SK-N-SH (cell line): ENCODE results near the gene HOMER3. TPM values are rescaled to one million over a fixed set of nuclear protein-coding genes. Genes with fewer than 3 reads are reported as not detected.

Experiments
- CTCF ChIA-PET: fragments of 300-600, 350-600 bp; formaldehyde crosslinking; extraction: SDS; loops from one replicate; lab custom pipeline; 2021; lab: Yijun Ruan, JAX
- POLR2A ChIA-PET: fragments of 350-600 bp; sonication (Branson Sonifier 250); formaldehyde crosslinking; extraction: SDS; loops from one replicate; lab custom pipeline; 2020; ENCODE audit warnings: antibody characterized with exemption, inconsistent platforms; lab: Yijun Ruan, JAX
- DNase-seq: peaks from one replicate; pipeline ENCODE4 v3.0.0; 2012
- H2AFZ ChIP-seq: fragments of 200-600 bp; sonication (generic); 2 replicates; pipeline ENCODE4 v1.8.1; 2016; ENCODE audit warnings: antibody characterized with exemption, mild to moderate bottlenecking, low read depth
- H3F3A ChIP-seq: fragments of 200-600 bp; sonication (generic); replicated peaks from 2 replicates; pipeline ENCODE3; 2016; ENCODE audit warnings: antibody characterized with exemption, mild to moderate bottlenecking; ENCODE audit not compliant: insufficient read depth
- H3K27ac ChIP-seq, 2 experiments: fragments of 200-500 bp in 1 of 2; fragments of 200-600 bp in 1 of 2; sonication (Bioruptor generic) in 1 of 2; sonication (generic), shearing (Covaris generic) in 1 of 2; 2 replicates each; pipeline versions ENCODE4 v1.5.1 to v1.6.1; 2014 to 2016; ENCODE audit warnings: low read depth in 2 of 2, inconsistent platforms in 1 of 2, low read length in 1 of 2, mild to moderate bottlenecking in 1 of 2, mixed read lengths in 1 of 2
- H3K27me3 ChIP-seq: fragments of 200-600 bp; sonication (generic), shearing (Covaris generic); 2 replicates; pipeline ENCODE4 v1.6.1; 2016; ENCODE audit warnings: mixed run types; ENCODE audit not compliant: insufficient read depth
- H3K36me3 ChIP-seq, 2 experiments: fragments of 200-500 bp in 1 of 2; fragments of 200-600 bp in 1 of 2; sonication (Bioruptor generic) in 1 of 2; sonication (generic) in 1 of 2; replicated peaks in 1 of 2; 2 replicates each; pipeline versions ENCODE3 to v1.5.1; 2014 to 2016; ENCODE audit warnings: low read length in 1 of 2, mild to moderate bottlenecking in 1 of 2; ENCODE audit not compliant: insufficient read depth in 2 of 2, control insufficient read depth in 1 of 2
- H3K4me1 ChIP-seq, 2 experiments: fragments of 200-500 bp in 1 of 2; fragments of 200-600 bp in 1 of 2; sonication (Bioruptor generic) in 1 of 2; sonication (generic), shearing (Covaris generic) in 1 of 2; 2 replicates each; pipeline versions ENCODE4 v1.5.1 to v1.6.1; 2014 to 2016; ENCODE audit warnings: low read depth in 1 of 2, low read length in 1 of 2, mixed run types in 1 of 2; ENCODE audit not compliant: insufficient read depth in 2 of 2, control insufficient read depth in 1 of 2
- H3K4me2 ChIP-seq: fragments of 200-600 bp; sonication (generic), shearing (Covaris generic); 2 replicates; pipeline ENCODE4 v1.6.1; 2017; ENCODE audit warnings: mixed run types
- H3K4me3 ChIP-seq, 2 experiments: fragments of 200-500 bp in 1 of 2; fragments of 200-600 bp in 1 of 2; sonication (Bioruptor generic) in 1 of 2; sonication (generic), shearing (Covaris generic) in 1 of 2; 2 replicates each; pipeline versions ENCODE4 v1.5.1 to v1.8.1; 2014 to 2016; ENCODE audit warnings: low read depth in 2 of 2, inconsistent platforms in 1 of 2, low read length in 1 of 2, mild to moderate bottlenecking in 1 of 2, mixed read lengths in 1 of 2, moderate library complexity in 1 of 2
- H3K79me2 ChIP-seq: fragments of 200-600 bp; sonication (generic); 2 replicates; pipeline ENCODE4 v1.8.1; 2017; ENCODE audit warnings: mild to moderate bottlenecking; ENCODE audit not compliant: insufficient read depth
- H3K9ac ChIP-seq: fragments of 200-600 bp; sonication (generic); 2 replicates; pipeline ENCODE4 v1.6.1; 2017; ENCODE audit warnings: mixed run types
- H3K9me2 ChIP-seq: fragments of 200-600 bp; sonication (generic); 2 replicates; pipeline ENCODE4 v1.6.1; 2017; ENCODE audit warnings: mixed run types
- H3K9me3 ChIP-seq: fragments of 200-600 bp; sonication (generic); 2 replicates; pipeline ENCODE4 v1.6.1; 2017; ENCODE audit warnings: mixed run types, mild to moderate bottlenecking, moderate library complexity
- H4K20me1 ChIP-seq: fragments of 200-600 bp; sonication (generic); 2 replicates; pipeline ENCODE4 v1.6.1; 2017; ENCODE audit warnings: mild to moderate bottlenecking, mixed run types; ENCODE audit not compliant: insufficient read depth
- CHD2 ChIP-seq: fragments of 150-350 bp; IDR thresholded peaks from 2 replicates; pipeline ENCODE4 v1.6.1; 2018; ENCODE audit warnings: low read length; ENCODE audit not compliant: partially characterized antibody
- EZH2phosphoT487 ChIP-seq: fragments of 200-600 bp; sonication (generic); IDR thresholded peaks from 2 replicates; pipeline ENCODE4 v1.6.1; 2017; ENCODE audit warnings: low read depth, mixed run types, mild to moderate bottlenecking, antibody characterized with exemption, moderate library complexity, borderline replicate concordance
- FOXJ3 ChIP-seq: sonication (generic); formaldehyde crosslinking; IDR thresholded peaks from 2 replicates; pipeline ENCODE4 v1.5.1; 2020; ENCODE audit warnings: mild to moderate bottlenecking, missing genetic modification reagents
- JUND ChIP-seq: IDR thresholded peaks from 2 replicates; pipeline ENCODE4 v1.4.0; 2012
- NFIC ChIP-seq: IDR thresholded peaks from 2 replicates; pipeline ENCODE4 v1.4.0; 2012; ENCODE audit warnings: borderline replicate concordance
- POLR2AphosphoS5 ChIP-seq: IDR thresholded peaks from 2 replicates; pipeline ENCODE4 v1.6.1; 2012; ENCODE audit warnings: low read depth, low read length
- RAD21 ChIP-seq: IDR thresholded peaks from 2 replicates; pipeline ENCODE4 v1.6.1; 2012; ENCODE audit warnings: mild to moderate bottlenecking, low read length
- RCOR1 ChIP-seq: fragments of 150-350 bp; IDR thresholded peaks from 2 replicates; pipeline ENCODE4 v1.6.1; 2017; ENCODE audit warnings: antibody characterized with exemption, low read length
- RFX5 ChIP-seq: IDR thresholded peaks from 2 replicates; pipeline ENCODE4 v1.6.1; 2012; ENCODE audit warnings: mild to moderate bottlenecking, improper control_type of control experiment, low read length
- YY1 ChIP-seq: IDR thresholded peaks from 2 replicates; pipeline ENCODE4 v1.4.0; 2012; ENCODE audit warnings: low read depth, mild to moderate bottlenecking
- ZBTB33 ChIP-seq: IDR thresholded peaks from 2 replicates; pipeline ENCODE4 v1.4.0; 2012; ENCODE audit warnings: low read depth, borderline replicate concordance
- WGBS: methylation state at CpG from one replicate; pipeline ENCODE4 v1.1.6; 2017; ENCODE audit warnings: low lambda C conversion rate; 5-methylcytosine and 5-hydroxymethylcytosine counted together
- polyA plus RNA-seq, 3 experiments: library from polyadenylated mRNA; depleted of rRNA; stranded (reverse); fragments of >200 nt; gene quantifications; 2 replicates each; pipeline ENCODE4 v1.2.3, GENCODE V29; 2012
- TF ChIP-seq, protein P1 (sequence below): IDR thresholded peaks from 2 replicates; pipeline ENCODE4 v1.6.1; 2012; ENCODE audit warnings: mild to moderate bottlenecking, low read depth, low read length, moderate library complexity
- TF ChIP-seq, protein P2 (sequence below): IDR thresholded peaks from 2 replicates; pipeline ENCODE4 v1.4.0; 2012; ENCODE audit warnings: low read depth, borderline replicate concordance

Gene HOMER3
- 81.0 and 83.0 TPM in 2 replicates for polyA plus RNA-seq (2012; rRNA removed)
- polyA plus RNA-seq (2012; cell fraction: cytosol; rRNA removed) = 47.0 and 68.7 TPM in 2 replicates
- polyA plus RNA-seq (2012; cell fraction: nucleus; rRNA removed) = 122 and 185 TPM in 2 replicates

DNA sequence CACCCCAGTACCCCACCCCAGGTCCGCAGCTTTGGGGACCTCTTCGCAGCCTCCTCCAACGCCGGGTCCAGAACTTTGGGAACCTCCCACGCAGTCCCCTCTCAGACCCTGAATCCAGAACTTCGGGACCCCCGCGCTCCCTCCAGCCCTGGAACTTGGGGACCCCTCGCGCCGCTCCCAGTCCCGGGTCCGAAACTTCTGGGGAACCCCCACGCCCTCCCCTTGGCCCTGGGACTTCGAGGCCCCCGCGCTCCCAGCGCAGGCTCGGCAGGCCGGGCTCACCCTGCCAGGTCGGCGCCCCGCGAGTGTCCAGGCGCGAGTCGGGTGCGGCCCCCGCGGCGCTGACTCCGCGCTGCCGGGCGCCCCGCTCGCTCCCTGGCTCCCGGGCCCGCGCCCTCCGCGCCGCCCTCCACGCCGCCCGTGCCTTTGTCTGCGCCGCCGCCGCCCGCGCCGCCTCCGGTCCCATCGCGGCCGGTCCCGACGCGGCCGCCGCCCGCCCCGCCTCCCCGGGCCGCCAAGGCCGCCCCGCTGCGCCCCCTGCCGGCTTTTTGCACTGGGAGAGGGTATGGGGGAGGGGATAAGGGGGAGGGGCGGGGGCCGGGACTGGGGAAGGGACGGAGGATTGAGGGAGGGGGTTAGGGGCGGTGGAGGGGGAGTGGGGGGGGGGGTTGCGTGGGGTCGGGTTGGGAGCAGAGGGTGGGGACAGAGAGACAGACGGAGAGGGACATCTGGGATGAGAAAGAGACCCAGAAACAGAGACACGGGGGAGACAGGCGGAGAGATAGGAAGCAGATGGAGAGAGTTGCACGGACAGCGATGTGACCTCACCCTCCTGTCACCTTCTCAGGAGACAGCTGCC lies at the start of gene HOMER3:
HOMER3 (minus strand) TSS at position 449 of the 859 bp plus-strand sequence. CDS start 2,235 bp downstream, outside the sequence.
- H3K4me2 ChIP-seq = peak within 1 kb of the TSS; percentile 97
- H2AFZ ChIP-seq = peak within 1 kb of the TSS; percentile 68; the same call in 1 of the 2 replicates
- no peaks in the 10 kb centered on the region for H3K9me2 ChIP-seq
- peaks cover 35% of the 10 kb centered on the region for H3K79me2 ChIP-seq
- DNase-seq = peak; percentile 99
- H3K27ac ChIP-seq = peak within 1 kb of the TSS; percentile 44 to 70; a peak in 3 of 4 replicates
- peak within 1 kb of the TSS; percentile 68 to 87 for H3K4me3 ChIP-seq
- H3K9me3 ChIP-seq = no peaks in the 10 kb centered on the region
- peaks cover 0 to 10% of the 10 kb centered on the region in 2 experiments; a peak in 1 of 4 replicates for H3K4me1 ChIP-seq
- TF ChIP-seq YY1 = no peak
- TF ChIP-seq CHD2 = peak; percentile 88
- H3K9ac ChIP-seq = peak within 1 kb of the TSS; percentile 93
- H3K36me3 ChIP-seq = peaks cover 3 to 13% of the 10 kb centered on the region in 2 experiments
- 4% methylated on average over 42 of the region's 81 CpGs for WGBS
- ChIA-PET POLR2A (no interaction called here), CTCF (interaction anchor here (0.6 to 1.7 kb wide), 7 partner anchors 8 to 54 kb away, joined by 3 to 8 read pairs (median 3); partner anchors contain the start of genes COPE and DDX49)
- peaks cover 3% of the 10 kb centered on the region for H3F3A ChIP-seq
- H3K27me3 ChIP-seq = no peaks in the 10 kb centered on the region
- H4K20me1 ChIP-seq = 0 out of 2 replicates have a peak, but pooled peaks cover 5% of the 10 kb centered on the region

GRCh38 chr19:18990128-18990708 lies 49.2 kb upstream of the HOMER3 start:
- POLR2A ChIA-PET = no interaction called here
- CTCF ChIA-PET = interaction anchor here (2.4 kb wide), 1 partner anchor 95 kb away, joined by 6 read pairs; no protein-coding TSS in a partner anchor

GRCh38 chr19:18989316-18989715 lies 48.3 kb upstream of the HOMER3 start:
- no peaks in the 10 kb centered on the region for H4K20me1 ChIP-seq
- no peak overlapping the region for H3K4me3 ChIP-seq
- no peak overlapping the region for H3K27ac ChIP-seq
- H3F3A ChIP-seq = peaks cover 5% of the 10 kb centered on the region
- H3K9me2 ChIP-seq = no peaks in the 10 kb centered on the region
- H3K4me1 ChIP-seq = no peaks in the 10 kb centered on the region
- H3K9ac ChIP-seq = no peak overlapping the region
- WGBS = 89% methylated on average over 10 of the region's 10 CpGs
- ChIA-PET POLR2A (no interaction called here), CTCF (no interaction called here)
- H3K9me3 ChIP-seq = no peaks in the 10 kb centered on the region
- H3K36me3 ChIP-seq = peaks cover 7 to 26% of the 10 kb centered on the region in 2 experiments
- H3K79me2 ChIP-seq = no peaks in the 10 kb centered on the region
- no peaks in the 10 kb centered on the region for H3K27me3 ChIP-seq
- no peak for DNase-seq
- H2AFZ ChIP-seq = no peak overlapping the region
- no peak overlapping the region for H3K4me2 ChIP-seq
- no peak for TF ChIP-seq FOXJ3 (CRISPR knock-in tag)
- TF ChIP-seq RAD21 = no peak
- TF ChIP-seq ZBTB33 = no peak
- no peak for TF ChIP-seq RCOR1
- TF ChIP-seq EZH2phosphoT487 = no peak
- TF ChIP-seq, protein P1, sequence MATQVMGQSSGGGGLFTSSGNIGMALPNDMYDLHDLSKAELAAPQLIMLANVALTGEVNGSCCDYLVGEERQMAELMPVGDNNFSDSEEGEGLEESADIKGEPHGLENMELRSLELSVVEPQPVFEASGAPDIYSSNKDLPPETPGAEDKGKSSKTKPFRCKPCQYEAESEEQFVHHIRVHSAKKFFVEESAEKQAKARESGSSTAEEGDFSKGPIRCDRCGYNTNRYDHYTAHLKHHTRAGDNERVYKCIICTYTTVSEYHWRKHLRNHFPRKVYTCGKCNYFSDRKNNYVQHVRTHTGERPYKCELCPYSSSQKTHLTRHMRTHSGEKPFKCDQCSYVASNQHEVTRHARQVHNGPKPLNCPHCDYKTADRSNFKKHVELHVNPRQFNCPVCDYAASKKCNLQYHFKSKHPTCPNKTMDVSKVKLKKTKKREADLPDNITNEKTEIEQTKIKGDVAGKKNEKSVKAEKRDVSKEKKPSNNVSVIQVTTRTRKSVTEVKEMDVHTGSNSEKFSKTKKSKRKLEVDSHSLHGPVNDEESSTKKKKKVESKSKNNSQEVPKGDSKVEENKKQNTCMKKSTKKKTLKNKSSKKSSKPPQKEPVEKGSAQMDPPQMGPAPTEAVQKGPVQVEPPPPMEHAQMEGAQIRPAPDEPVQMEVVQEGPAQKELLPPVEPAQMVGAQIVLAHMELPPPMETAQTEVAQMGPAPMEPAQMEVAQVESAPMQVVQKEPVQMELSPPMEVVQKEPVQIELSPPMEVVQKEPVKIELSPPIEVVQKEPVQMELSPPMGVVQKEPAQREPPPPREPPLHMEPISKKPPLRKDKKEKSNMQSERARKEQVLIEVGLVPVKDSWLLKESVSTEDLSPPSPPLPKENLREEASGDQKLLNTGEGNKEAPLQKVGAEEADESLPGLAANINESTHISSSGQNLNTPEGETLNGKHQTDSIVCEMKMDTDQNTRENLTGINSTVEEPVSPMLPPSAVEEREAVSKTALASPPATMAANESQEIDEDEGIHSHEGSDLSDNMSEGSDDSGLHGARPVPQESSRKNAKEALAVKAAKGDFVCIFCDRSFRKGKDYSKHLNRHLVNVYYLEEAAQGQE = no peak
- no peak for TF ChIP-seq RFX5
- TF ChIP-seq CHD2 = no peak

More at GRCh38 chr19:18990128-18990708, 49.2 kb upstream of the HOMER3 start:
- H3K9me3 ChIP-seq = no peaks in the 10 kb centered on the region
- no peak overlapping the region for H3K9ac ChIP-seq
- H3K36me3 ChIP-seq = peaks cover 12 to 32% of the 10 kb centered on the region in 2 experiments
- 80% methylated on average over 2 of the region's 5 CpGs for WGBS
- H3K9me2 ChIP-seq = no peaks in the 10 kb centered on the region
- no peaks in the 10 kb centered on the region for H4K20me1 ChIP-seq
- no peak for DNase-seq
- peaks cover 5% of the 10 kb centered on the region for H3F3A ChIP-seq
- no peak overlapping the region for H3K4me3 ChIP-seq
- TF ChIP-seq, protein P2, sequence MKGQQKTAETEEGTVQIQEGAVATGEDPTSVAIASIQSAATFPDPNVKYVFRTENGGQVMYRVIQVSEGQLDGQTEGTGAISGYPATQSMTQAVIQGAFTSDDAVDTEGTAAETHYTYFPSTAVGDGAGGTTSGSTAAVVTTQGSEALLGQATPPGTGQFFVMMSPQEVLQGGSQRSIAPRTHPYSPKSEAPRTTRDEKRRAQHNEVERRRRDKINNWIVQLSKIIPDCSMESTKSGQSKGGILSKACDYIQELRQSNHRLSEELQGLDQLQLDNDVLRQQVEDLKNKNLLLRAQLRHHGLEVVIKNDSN = no peak
- TF ChIP-seq POLR2AphosphoS5 (no peak), JUND (no peak), NFIC (no peak)
- TF ChIP-seq, all 33 proteins: peak for 0
- H3K27ac ChIP-seq = no peak overlapping the region
- H3K79me2 ChIP-seq = no peaks in the 10 kb centered on the region
- H3K4me2 ChIP-seq = no peak overlapping the region
- H3K27me3 ChIP-seq = no peaks in the 10 kb centered on the region
- no peak overlapping the region for H2AFZ ChIP-seq
- H3K4me1 ChIP-seq = no peaks in the 10 kb centered on the region
